AG04449 (cell line): ENCODE measurements around the gene MAPT.

Experiments used
- CTCF ChIA-PET: fragments of 350-600 bp; formaldehyde crosslinking; extraction: SDS; loops from one replicate; lab custom pipeline; 2021; ENCODE audit warnings: antibody characterized with exemption; lab: Yijun Ruan, JAX
- POLR2A ChIA-PET: fragments of 400-600, 350-600 bp; formaldehyde crosslinking; extraction: SDS; loops from one replicate; lab custom pipeline; 2020; ENCODE audit warnings: antibody characterized with exemption, inconsistent platforms; lab: Yijun Ruan, JAX
- DNase-seq: peaks from one replicate; pipeline ENCODE4 v3.0.0-alpha.2; 2010; ENCODE audit warnings: low read depth, low spot score
- H3K4me3 ChIP-seq: 2 replicates; pipeline ENCODE4 v1.5.1; 2011; ENCODE audit warnings: low read depth, mild to moderate bottlenecking, control low read depth, low read length
- CTCF ChIP-seq: IDR thresholded peaks from one replicate; pipeline ENCODE4 v1.5.1; 2011; ENCODE audit warnings: mild to moderate bottlenecking, moderate library complexity, low read length, control low read depth, inconsistent platforms; ENCODE audit not compliant: insufficient read depth; ENCODE audit errors: missing control alignments

MAPT gene

GRCh38 chr17:46031920-46032319 lies 137.6 kb downstream of the MAPT start:
- ChIA-PET POLR2A (no interaction called here), CTCF (interaction anchor here (1.2 to 7.1 kb wide), 4 partner anchors 10 to 181 kb away, joined by 3 to 62 read pairs (median 14); partner anchors contain the start of gene KANSL1)
- no peak for DNase-seq
- H3K4me3 ChIP-seq: no peak overlapping the region
- TF ChIP-seq CTCF: no peak

DNA sequence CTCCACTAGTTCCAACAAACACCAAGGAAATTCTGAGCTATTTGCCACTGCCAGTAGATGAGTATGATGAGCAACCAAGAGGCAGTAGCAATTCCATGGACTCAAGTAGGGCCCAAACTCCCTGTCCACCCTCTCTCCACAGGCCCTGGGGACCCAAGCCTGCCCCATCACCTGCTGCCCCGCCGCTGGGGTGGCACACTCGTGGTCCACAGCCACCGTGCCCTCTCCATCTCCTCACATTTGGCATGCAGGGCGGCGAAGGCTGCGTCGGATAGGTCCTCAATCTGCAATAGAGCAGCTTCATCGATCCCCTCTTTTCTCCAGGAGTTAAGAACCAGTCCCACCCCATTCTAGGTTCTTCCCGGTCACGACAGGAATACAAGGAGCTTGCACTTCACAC lies 138.6 kb downstream of the MAPT start:
- no peak for TF ChIP-seq CTCF
- POLR2A ChIA-PET: no interaction called here
- DNase-seq: no peak
- no peak overlapping the region for H3K4me3 ChIP-seq
- CTCF ChIA-PET: interaction anchor here (0.8 to 7.1 kb wide), 6 partner anchors 11 to 180 kb away, joined by 3 to 62 read pairs (median 4); partner anchors contain the start of gene KANSL1

DNA sequence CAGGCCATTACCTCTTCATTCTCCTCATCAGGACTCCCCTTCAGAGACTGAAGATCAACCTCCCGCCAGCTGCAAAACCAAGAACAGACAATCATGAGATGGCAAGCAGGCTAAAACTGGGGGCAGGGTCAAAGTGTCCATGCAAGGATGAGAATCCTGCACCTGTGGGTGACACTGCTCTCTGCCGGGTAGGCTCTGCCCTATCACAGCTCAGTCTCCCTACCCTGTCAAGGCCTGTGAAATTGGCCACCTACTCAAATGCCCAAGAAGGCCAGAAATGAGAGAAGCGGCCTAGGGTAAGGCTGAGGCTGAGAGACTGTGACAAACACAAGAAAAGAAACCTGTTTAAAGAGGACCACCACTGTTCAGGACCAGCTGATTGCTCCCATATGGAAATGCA lies 139.0 kb downstream of the MAPT start:
- POLR2A ChIA-PET: no interaction called here
- DNase-seq: no peak
- no peak for TF ChIP-seq CTCF
- H3K4me3 ChIP-seq: no peak overlapping the region
- CTCF ChIA-PET: interaction anchor here (0.8 to 7.1 kb wide), 7 partner anchors 12 to 180 kb away, joined by 3 to 62 read pairs (median 3); partner anchors contain the start of gene KANSL1

GRCh38 chr17:46035112-46035818 lies 140.9 kb downstream of the MAPT start:
- ChIA-PET POLR2A (no interaction called here), CTCF (interaction anchor here (3.6 to 7.1 kb wide), 2 partner anchors 10 to 158 kb away, joined by 24 to 62 read pairs; partner anchors contain the start of gene KANSL1)
- TF ChIP-seq CTCF: no peak
- no peak overlapping the region for H3K4me3 ChIP-seq
- no peak for DNase-seq

GRCh38 chr17:46036491-46036890 lies 142.1 kb downstream of the MAPT start:
- no peak for DNase-seq
- H3K4me3 ChIP-seq: no peak overlapping the region
- no peak for TF ChIP-seq CTCF
- ChIA-PET CTCF (interaction anchor here (1.5 to 12.2 kb wide), 3 partner anchors 9 to 34 kb away, joined by 5 to 131 read pairs (median 62); no protein-coding TSS in a partner anchor), POLR2A (no interaction called here)

DNA sequence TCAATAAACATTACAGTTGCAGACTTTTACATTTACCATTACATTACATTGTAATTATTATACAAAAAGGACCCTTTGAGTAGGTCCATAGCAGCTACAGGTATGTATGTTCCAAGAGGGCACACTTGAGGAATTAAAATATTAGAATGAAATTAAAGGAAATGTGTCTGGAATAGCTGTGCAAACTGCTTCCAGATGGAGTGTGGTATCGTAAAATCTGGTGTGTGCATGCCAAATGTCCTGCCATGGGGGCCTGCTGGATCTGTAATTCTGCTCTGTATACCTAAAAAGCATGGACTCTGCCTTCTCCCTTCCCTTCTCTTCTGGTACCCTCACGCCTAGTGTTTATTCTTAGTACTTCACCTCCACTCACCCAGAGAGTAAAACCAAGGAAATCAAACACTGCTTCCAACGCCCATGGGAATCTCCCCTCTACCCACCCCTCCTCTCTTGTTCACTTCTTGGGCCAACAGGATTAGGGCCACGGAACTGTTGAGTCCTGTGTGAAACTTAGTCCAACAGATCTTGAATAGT lies 143.4 kb downstream of the MAPT start:
- no peak overlapping the region for H3K4me3 ChIP-seq
- TF ChIP-seq CTCF: no peak
- CTCF ChIA-PET: interaction anchor here (0.6 to 12.2 kb wide), 5 partner anchors 9 to 155 kb away, joined by 3 to 131 read pairs (median 6); partner anchors contain the start of gene KANSL1

More for the DNA sequence above, 143.4 kb downstream of the MAPT start:
- POLR2A ChIA-PET: no interaction called here
- DNase-seq: no peak
